BLaER1 (cell line): ENCODE measurements around the gene NLRP3.
"Not testable (repeated sequence)": the region's sequence is repeated elsewhere in the genome, so short reads cannot be mapped to it uniquely, and the experiment has no call there.

Experiments used
- H3K27ac ChIP-seq: shearing (Covaris generic); formaldehyde crosslinking; 2 replicates; pipeline ENCODE4 v1.8.1; 2022
- H3K27me3 ChIP-seq: shearing (Covaris generic); formaldehyde crosslinking; 2 replicates; pipeline ENCODE4 v1.8.1; 2022
- H3K36me3 ChIP-seq: shearing (Covaris generic); formaldehyde crosslinking; 2 replicates; pipeline ENCODE4 v1.8.1; 2022
- H3K4me1 ChIP-seq: shearing (Covaris generic); formaldehyde crosslinking; 2 replicates; pipeline ENCODE4 v1.8.1; 2022
- H3K4me2 ChIP-seq: shearing (Covaris generic); formaldehyde crosslinking; 2 replicates; pipeline ENCODE4 v1.8.1; 2022
- H3K4me3 ChIP-seq: shearing (Covaris generic); formaldehyde crosslinking; 2 replicates; pipeline ENCODE4 v1.8.1; 2022
- H3K9ac ChIP-seq: shearing (Covaris generic); formaldehyde crosslinking; 2 replicates; pipeline ENCODE4 v1.8.1; 2022
- H3K9me3 ChIP-seq: shearing (Covaris generic); formaldehyde crosslinking; 2 replicates; pipeline ENCODE4 v1.8.1; 2022
- H4K20me1 ChIP-seq: shearing (Covaris generic); formaldehyde crosslinking; 2 replicates; pipeline ENCODE4 v1.8.1; 2022
- Cebpa-rat ChIP-seq: shearing (Covaris generic); IDR thresholded peaks from 2 replicates; pipeline ENCODE4 v1.8.1; 2022

NLRP3 gene

GRCh38 chr1:247415423-247416361, at the start of gene NLRP3:
Gene NLRP3 (plus strand): TSS chr1:247416173. CDS start chr1:247418801, 2,628 bp downstream.
- Histone ChIP-seq H3K9me3 (peaks cover 4% of the 10 kb centered on the region; the same call in 1 of the 2 replicates), H3K9ac (peak within 1 kb of the TSS; percentile 85), H3K4me3 (peak within 1 kb of the TSS; percentile 74), H3K4me2 (peak within 1 kb of the TSS; percentile 97), H3K36me3 (peaks cover 19% of the 10 kb centered on the region), H4K20me1 (peaks cover under 1% of the 10 kb centered on the region; the same call in 1 of the 2 replicates), H3K27me3 (no peaks in the 10 kb centered on the region), H3K4me1 (peaks cover 90% of the 10 kb centered on the region), H3K27ac (peak within 1 kb of the TSS; percentile 93)
- peak; percentile 39; the same call in 1 of the 2 replicates for TF ChIP-seq Cebpa-rat

- Histone ChIP-seq H3K4me3 (0 out of 2 replicates have a peak overlapping the region, but pooled peaks have one; percentile 18), H3K4me1 (peaks cover 18% of the 10 kb centered on the region), H3K9me3 (peaks cover 42% of the 10 kb centered on the region)
- H3K27ac ChIP-seq, H3K9ac ChIP-seq, H3K27me3 ChIP-seq, H3K4me2 ChIP-seq, H3K36me3 ChIP-seq, H4K20me1 ChIP-seq: not testable (repeated sequence)
These were observed 49.6 kb upstream of the NLRP3 start for GRCh38 chr1:247366345-247366744.

- Histone ChIP-seq H3K27ac (no peak overlapping the region), H3K9me3 (peaks cover 42% of the 10 kb centered on the region), H3K27me3 (no peaks in the 10 kb centered on the region), H3K36me3 (no peaks in the 10 kb centered on the region), H4K20me1 (no peaks in the 10 kb centered on the region), H3K4me2 (0 out of 2 replicates have a peak overlapping the region, but pooled peaks have one; percentile 15), H3K9ac (no peak overlapping the region), H3K4me3 (no peak overlapping the region; the same call in 1 of the 2 replicates), H3K4me1 (peaks cover 18% of the 10 kb centered on the region)
- no peak for TF ChIP-seq Cebpa-rat
These were observed 48.9 kb upstream of the NLRP3 start for GRCh38 chr1:247366926-247367645.

GRCh38 chr1:247367786-247368422, 48.1 kb upstream of the NLRP3 start:
- Histone ChIP-seq H3K27ac (no peak overlapping the region), H3K36me3 (no peaks in the 10 kb centered on the region), H3K9me3 (peaks cover 42% of the 10 kb centered on the region), H4K20me1 (no peaks in the 10 kb centered on the region), H3K27me3 (no peaks in the 10 kb centered on the region), H3K4me2 (peak overlapping the region; percentile 34), H3K9ac (no peak overlapping the region), H3K4me1 (peaks cover 20% of the 10 kb centered on the region), H3K4me3 (no peak overlapping the region; the same call in 1 of the 2 replicates)
- TF ChIP-seq Cebpa-rat: no peak

DNA sequence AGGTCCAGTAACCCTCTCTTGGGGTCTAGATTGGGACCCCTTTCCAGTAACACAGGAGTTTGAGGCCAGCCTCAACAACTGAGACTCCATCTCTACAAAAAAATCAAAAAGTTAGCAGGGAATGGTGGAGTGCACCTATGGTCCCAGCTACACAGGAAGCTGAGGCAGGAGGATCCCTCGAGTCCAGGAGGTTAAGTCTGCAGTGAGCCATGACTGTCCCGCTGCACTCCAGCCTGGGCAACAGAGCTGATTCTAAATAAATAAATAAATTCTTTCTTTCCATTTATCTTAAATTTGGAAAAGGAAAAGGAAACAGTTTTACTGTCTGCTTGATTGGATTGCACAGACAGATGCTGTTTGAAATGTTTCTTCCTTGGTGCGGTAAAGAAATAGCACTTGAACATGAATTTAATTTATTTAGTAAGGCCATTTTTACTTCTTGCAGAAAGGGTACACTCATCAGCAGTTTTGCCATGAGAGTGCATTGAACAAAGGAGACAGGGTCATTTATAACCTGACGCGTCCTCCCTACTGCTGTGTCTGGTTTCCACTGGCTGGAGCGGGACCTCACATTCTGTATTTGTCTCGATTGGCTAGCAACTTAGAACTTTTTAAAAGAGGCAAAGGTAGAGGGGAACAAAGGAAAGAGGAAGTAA, 47.4 kb upstream of the NLRP3 start:
- peaks cover 22% of the 10 kb centered on the region for H3K4me1 ChIP-seq
- H3K4me3 ChIP-seq: no peak overlapping the region
- H3K27me3 ChIP-seq: no peaks in the 10 kb centered on the region
- H3K9me3 ChIP-seq: peaks cover 39% of the 10 kb centered on the region
- no peaks in the 10 kb centered on the region for H4K20me1 ChIP-seq
- no peaks in the 10 kb centered on the region for H3K36me3 ChIP-seq
- H3K27ac ChIP-seq: no peak overlapping the region
- no peak for TF ChIP-seq Cebpa-rat
- peak overlapping the region; percentile 34 for H3K4me2 ChIP-seq
- H3K9ac ChIP-seq: no peak overlapping the region

GRCh38 chr1:247370786-247371732, 44.9 kb upstream of the NLRP3 start:
- Histone ChIP-seq H3K4me3 (no peak overlapping the region), H4K20me1 (no peaks in the 10 kb centered on the region), H3K27me3 (no peaks in the 10 kb centered on the region), H3K9ac (no peak overlapping the region), H3K4me1 (peaks cover 22% of the 10 kb centered on the region), H3K9me3 (peaks cover 15% of the 10 kb centered on the region), H3K36me3 (no peaks in the 10 kb centered on the region), H3K4me2 (no peak overlapping the region), H3K27ac (no peak overlapping the region)
- no peak for TF ChIP-seq Cebpa-rat

- no peaks in the 10 kb centered on the region for H3K27me3 ChIP-seq
- H3K9ac ChIP-seq: no peak overlapping the region
- no peak overlapping the region for H3K4me3 ChIP-seq
- peaks cover 7% of the 10 kb centered on the region for H3K9me3 ChIP-seq
- peaks cover 22% of the 10 kb centered on the region for H3K4me1 ChIP-seq
- H3K36me3 ChIP-seq: no peaks in the 10 kb centered on the region
- TF ChIP-seq Cebpa-rat: no peak
- H3K27ac ChIP-seq: no peak overlapping the region
- H4K20me1 ChIP-seq: no peaks in the 10 kb centered on the region
- H3K4me2 ChIP-seq: no peak overlapping the region
These were observed 44.1 kb upstream of the NLRP3 start for GRCh38 chr1:247371801-247372259.

GRCh38 chr1:247373721-247374141, 42.2 kb upstream of the NLRP3 start:
- Histone ChIP-seq H3K4me1 (peaks cover 6% of the 10 kb centered on the region; the same call in 1 of the 2 replicates), H4K20me1 (no peaks in the 10 kb centered on the region), H3K27me3 (no peaks in the 10 kb centered on the region), H3K4me3 (peak overlapping the region; percentile 57), H3K9me3 (no peaks in the 10 kb centered on the region), H3K36me3 (no peaks in the 10 kb centered on the region), H3K4me2 (peak overlapping the region; percentile 74), H3K27ac (no peak overlapping the region), H3K9ac (peak overlapping the region; percentile 60; the same call in 1 of the 2 replicates)
- no peak for TF ChIP-seq Cebpa-rat

- H3K4me2 ChIP-seq: not testable (repeated sequence)
These were observed 41.2 kb upstream of the NLRP3 start for GRCh38 chr1:247374651-247375334.

More at GRCh38 chr1:247374651-247375334, 41.2 kb upstream of the NLRP3 start:
- H3K9me3 ChIP-seq, H3K27ac ChIP-seq, H3K4me1 ChIP-seq, H3K4me3 ChIP-seq, H3K27me3 ChIP-seq, H3K36me3 ChIP-seq, H3K9ac ChIP-seq, H4K20me1 ChIP-seq: not testable (repeated sequence)
